Endothelial cell (in vitro differentiated cells): ENCODE data around the gene LRRC45. TPM values are rescaled to one million over a fixed set of nuclear protein-coding genes. Genes with fewer than 3 reads are reported as not detected.

ENCODE experiments used
- DNase-seq: peaks from one replicate; pipeline ENCODE4 v3.0.0; 2021; ENCODE audit warnings: low spot score
- H3K27ac Mint-ChIP-seq: one replicate; pipeline ENCODE4 v1.8.0; 2021; ENCODE audit warnings: mixed read lengths, inconsistent platforms; ENCODE audit not compliant: unreplicated experiment
- H3K27me3 Mint-ChIP-seq: one replicate; pipeline ENCODE4 v1.8.0; 2021; ENCODE audit warnings: mild to moderate bottlenecking, moderate library complexity, mixed read lengths, inconsistent platforms; ENCODE audit not compliant: unreplicated experiment
- H3K36me3 Mint-ChIP-seq: one replicate; pipeline ENCODE4 v1.8.0; 2021; ENCODE audit warnings: mild to moderate bottlenecking, low read depth, mixed read lengths, inconsistent platforms; ENCODE audit not compliant: unreplicated experiment
- H3K4me1 Mint-ChIP-seq: one replicate; pipeline ENCODE4 v1.8.0; 2021; ENCODE audit warnings: mild to moderate bottlenecking, mixed read lengths, inconsistent platforms; ENCODE audit not compliant: unreplicated experiment
- H3K4me3 Mint-ChIP-seq: one replicate; pipeline ENCODE4 v1.8.0; 2021; ENCODE audit warnings: mild to moderate bottlenecking, mixed read lengths, inconsistent platforms; ENCODE audit not compliant: unreplicated experiment
- H3K9me3 Mint-ChIP-seq: one replicate; pipeline ENCODE4 v1.8.0; 2021; ENCODE audit warnings: mixed read lengths, inconsistent platforms; ENCODE audit not compliant: unreplicated experiment
- CTCF ChIP-seq: fragments of 200-600 bp; sonication (generic); IDR thresholded peaks from one replicate; pipeline ENCODE4 v1.5.0; 2021; ENCODE audit warnings: antibody characterized with exemption; ENCODE audit not compliant: unreplicated experiment
- total RNA-seq: library from RNA; stranded (reverse); fragmentation: NEBNext Ultra II Directional; extraction: Animal tissue kit (Norgen Biotek cat#: 25700); gene quantifications from one replicate; pipeline ENCODE4 v1.2.1, GENCODE V29; 2021; ENCODE audit not compliant: unreplicated experiment

LRRC45 gene
- total RNA-seq, 1 donor from 2014 or later = 12.2 TPM

- H3K27ac Mint-ChIP-seq = no peak overlapping the region
- H3K36me3 Mint-ChIP-seq = no peaks in the 10 kb centered on the region
- TF ChIP-seq CTCF = no peak
- H3K4me1 Mint-ChIP-seq = peaks cover 3% of the 10 kb centered on the region
- peak overlapping the region; percentile 74 for H3K4me3 Mint-ChIP-seq
- peaks cover 10% of the 10 kb centered on the region for H3K27me3 Mint-ChIP-seq
- peak; percentile 45 for DNase-seq
- H3K9me3 Mint-ChIP-seq = no peaks in the 10 kb centered on the region
Observed at GRCh38 chr17:82065193-82065637, 42.1 kb downstream of the LRRC45 start.

GRCh38 chr17:82065638-82066303 lies 42.7 kb downstream of the LRRC45 start, which contains the start of gene DUS1L:
Gene DUS1L, minus strand, starts transcription at chr17:82065804. Its CDS starts 745 bp downstream, at chr17:82065059.
- H3K4me1 Mint-ChIP-seq = peaks cover 3% of the 10 kb centered on the region
- peak; percentile 56 for DNase-seq
- no peaks in the 10 kb centered on the region for H3K9me3 Mint-ChIP-seq
- no peaks in the 10 kb centered on the region for H3K36me3 Mint-ChIP-seq
- no peak within 1 kb of the TSS for H3K27ac Mint-ChIP-seq
- no peak for TF ChIP-seq CTCF
- peak within 1 kb of the TSS; percentile 92 for H3K4me3 Mint-ChIP-seq
- H3K27me3 Mint-ChIP-seq = peaks cover 9% of the 10 kb centered on the region

GRCh38 chr17:82070611-82071010 lies 47.5 kb downstream of the LRRC45 start:
- Mint-ChIP-seq H3K27me3 (peaks cover 10% of the 10 kb centered on the region), H3K4me3 (no peak overlapping the region), H3K4me1 (peaks cover 3% of the 10 kb centered on the region), H3K9me3 (no peaks in the 10 kb centered on the region), H3K27ac (no peak overlapping the region), H3K36me3 (no peaks in the 10 kb centered on the region)
- no peak for TF ChIP-seq CTCF
- no peak for DNase-seq

GRCh38 chr17:82072827-82073226 lies 49.7 kb downstream of the LRRC45 start:
- no peaks in the 10 kb centered on the region for H3K36me3 Mint-ChIP-seq
- no peaks in the 10 kb centered on the region for H3K4me1 Mint-ChIP-seq
- peaks cover 2% of the 10 kb centered on the region for H3K27me3 Mint-ChIP-seq
- no peaks in the 10 kb centered on the region for H3K9me3 Mint-ChIP-seq
- TF ChIP-seq CTCF = no peak
- DNase-seq = no peak
- H3K4me3 Mint-ChIP-seq = no peak overlapping the region
- H3K27ac Mint-ChIP-seq = no peak overlapping the region

DNA sequence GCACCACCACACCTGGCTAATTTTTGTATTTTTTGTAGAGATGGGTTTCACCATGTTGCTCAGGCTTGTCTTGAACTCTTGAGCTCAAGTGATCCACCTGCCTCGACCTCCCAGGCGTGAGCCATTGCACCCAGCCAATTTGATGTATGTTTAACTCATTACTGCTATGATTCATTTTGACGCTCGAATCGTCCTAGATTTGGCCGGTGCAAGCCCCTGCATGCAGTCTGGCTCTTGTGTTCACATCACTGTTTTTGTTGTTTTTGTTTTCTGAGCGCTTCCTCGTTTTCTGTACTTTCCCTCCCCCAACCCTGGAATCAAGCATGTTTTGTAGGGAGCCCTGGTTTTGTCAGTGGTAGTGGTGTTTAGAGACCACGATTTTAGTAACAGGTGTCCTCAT lies 50.3 kb downstream of the LRRC45 start:
- no peak for DNase-seq
- Mint-ChIP-seq H3K27ac (no peak overlapping the region), H3K9me3 (no peaks in the 10 kb centered on the region), H3K4me3 (no peak overlapping the region), H3K36me3 (no peaks in the 10 kb centered on the region), H3K4me1 (no peaks in the 10 kb centered on the region), H3K27me3 (peaks cover 2% of the 10 kb centered on the region)
- no peak for TF ChIP-seq CTCF
